HG03439 (cell line): Measurements from ENCODE around the gene BIRC7.
"Not testable (repeated sequence)": the region's sequence is repeated elsewhere in the genome, so short reads cannot be mapped to it uniquely, and the experiment has no call there.

ENCODE experiments used
- ATAC-seq: cut with Tn5 transposase; IDR thresholded peaks from one replicate; pipeline ENCODE4 v1.9.1; 2021; ENCODE audit warnings: mild to moderate bottlenecking, moderate library complexity; ENCODE audit not compliant: unreplicated experiment

BIRC7 gene

DNA sequence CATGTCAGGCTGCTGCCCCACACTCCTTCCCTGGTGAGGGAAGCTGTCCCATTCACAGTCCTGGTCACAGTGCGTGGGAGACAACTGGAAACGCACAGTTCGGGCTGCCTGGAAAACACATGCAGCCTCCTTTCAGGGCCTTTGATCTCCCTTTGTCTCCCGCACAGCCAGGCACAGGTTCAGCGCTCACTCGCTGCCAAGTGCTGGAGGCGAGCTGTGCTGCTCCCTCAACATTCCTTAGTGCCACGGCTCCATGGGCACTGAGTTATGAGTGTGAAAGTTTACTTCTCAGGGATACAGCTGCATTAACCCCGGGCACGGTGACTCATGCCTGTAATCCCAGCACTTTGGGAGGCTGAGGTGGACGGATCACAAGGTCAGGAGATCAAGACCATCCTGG is 28.8 kb upstream of the BIRC7 start:
- ATAC-seq: no peak

DNA sequence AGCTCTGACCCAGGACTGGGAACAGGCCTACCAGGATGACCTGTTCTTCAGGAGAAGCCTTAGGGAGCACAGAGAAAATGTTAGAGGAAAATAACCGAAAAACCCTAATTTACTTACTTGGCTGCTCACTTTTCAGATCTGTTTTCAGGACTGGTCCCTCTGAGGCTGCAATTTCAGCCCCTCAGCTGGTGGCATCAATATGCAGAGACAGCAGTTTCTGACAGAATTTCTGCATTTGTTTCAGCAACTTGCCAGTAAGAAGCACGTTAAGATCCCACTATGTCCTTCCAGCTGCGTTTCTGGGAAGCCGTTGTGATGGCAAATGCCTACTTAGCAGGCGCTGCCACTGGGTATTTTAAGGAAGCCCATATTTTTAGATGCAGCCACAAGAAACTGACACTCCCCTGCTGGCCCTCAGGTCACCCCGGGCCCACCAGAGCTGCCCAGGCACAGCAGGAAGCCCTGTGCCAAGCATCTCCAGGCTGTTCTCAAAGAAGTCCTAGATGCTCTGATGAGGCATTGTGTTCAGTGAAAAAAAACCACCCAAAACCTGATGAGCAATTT is 27.3 kb upstream of the BIRC7 start:
- ATAC-seq: no peak

DNA sequence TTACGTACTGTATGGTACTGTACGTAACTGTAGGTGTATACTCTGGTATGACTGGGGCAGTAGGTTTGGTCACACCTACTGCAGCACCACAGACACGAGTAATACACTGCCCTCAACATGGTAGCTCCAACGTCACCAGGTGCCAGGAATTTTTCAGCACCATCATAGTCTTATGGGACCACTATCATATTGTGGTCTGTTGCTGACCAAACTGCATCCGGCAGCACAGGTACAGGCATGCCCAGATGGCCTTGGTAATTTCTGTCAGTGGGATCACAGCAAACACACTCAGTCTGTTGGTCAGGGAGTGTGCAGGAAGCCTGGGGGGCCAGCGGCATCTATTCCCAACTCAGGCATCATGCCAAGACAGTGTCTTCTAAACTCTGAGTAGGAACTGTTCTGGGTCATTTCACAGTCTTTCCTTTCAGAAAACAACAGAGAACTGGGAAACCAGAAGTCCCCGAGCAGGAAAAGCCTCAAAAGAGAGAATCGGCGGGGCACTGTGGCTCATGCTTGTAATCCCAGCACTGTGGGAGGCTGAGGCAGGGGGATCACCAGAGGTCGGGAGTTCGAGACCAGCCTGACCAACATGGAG is 25.6 kb upstream of the BIRC7 start:
- ATAC-seq: no peak

DNA sequence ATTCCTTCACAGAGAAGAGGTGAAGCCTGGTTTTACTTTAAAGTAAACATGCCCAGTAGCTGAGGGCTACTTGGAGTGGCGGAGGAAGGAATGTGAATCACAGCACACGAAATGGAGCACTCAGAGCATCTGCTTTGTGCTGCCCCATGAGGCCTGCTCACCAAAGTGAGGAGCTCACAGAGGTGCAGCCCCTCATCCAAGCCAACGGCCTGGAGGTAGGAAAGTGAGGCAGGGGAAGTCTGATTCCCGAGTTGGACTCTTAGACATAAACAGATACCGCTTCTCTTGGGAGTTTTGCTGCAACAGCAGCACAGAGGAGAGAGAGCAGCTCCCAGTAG is 23.3 kb upstream of the BIRC7 start:
- no peak for ATAC-seq

DNA sequence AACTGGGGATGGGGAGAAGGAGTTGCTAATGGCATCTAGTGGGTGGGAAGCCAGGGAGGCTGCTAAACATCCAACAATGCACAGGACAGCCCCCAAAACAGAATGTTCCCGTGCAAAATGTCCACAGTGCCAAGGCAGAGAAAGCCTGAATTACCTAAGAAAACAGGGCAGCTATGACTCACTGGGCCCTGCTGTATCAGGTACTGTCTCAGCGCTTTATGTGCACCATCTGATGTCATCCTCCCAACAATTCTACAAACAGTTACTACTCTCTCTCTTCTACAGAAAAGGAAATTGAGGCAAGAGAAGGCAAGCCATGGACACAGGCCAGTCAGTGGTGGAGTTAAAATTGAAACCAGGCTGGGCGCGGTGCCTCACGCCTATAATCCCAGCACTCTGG is 22.9 kb upstream of the BIRC7 start:
- no peak for ATAC-seq

DNA sequence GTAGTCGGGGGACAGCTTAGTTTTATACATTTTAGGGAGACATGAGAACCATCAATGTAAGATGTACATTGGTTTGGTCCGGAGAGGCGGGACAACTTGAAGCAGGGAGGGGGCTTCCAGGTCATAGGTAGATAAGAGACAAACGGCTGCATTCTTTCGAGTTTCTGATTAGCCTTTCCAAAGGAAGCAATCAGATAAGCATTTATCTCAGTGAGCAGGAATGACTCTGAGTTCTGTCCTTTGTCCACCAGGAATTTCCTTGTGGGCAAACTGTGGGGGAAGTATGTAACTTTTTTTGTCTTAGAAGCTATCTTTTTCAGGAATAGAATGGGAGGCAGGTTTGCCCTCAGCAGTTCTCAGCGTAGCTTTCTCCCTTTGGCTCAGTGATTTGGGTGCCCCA is 21.2 kb upstream of the BIRC7 start:
- ATAC-seq: no peak

DNA sequence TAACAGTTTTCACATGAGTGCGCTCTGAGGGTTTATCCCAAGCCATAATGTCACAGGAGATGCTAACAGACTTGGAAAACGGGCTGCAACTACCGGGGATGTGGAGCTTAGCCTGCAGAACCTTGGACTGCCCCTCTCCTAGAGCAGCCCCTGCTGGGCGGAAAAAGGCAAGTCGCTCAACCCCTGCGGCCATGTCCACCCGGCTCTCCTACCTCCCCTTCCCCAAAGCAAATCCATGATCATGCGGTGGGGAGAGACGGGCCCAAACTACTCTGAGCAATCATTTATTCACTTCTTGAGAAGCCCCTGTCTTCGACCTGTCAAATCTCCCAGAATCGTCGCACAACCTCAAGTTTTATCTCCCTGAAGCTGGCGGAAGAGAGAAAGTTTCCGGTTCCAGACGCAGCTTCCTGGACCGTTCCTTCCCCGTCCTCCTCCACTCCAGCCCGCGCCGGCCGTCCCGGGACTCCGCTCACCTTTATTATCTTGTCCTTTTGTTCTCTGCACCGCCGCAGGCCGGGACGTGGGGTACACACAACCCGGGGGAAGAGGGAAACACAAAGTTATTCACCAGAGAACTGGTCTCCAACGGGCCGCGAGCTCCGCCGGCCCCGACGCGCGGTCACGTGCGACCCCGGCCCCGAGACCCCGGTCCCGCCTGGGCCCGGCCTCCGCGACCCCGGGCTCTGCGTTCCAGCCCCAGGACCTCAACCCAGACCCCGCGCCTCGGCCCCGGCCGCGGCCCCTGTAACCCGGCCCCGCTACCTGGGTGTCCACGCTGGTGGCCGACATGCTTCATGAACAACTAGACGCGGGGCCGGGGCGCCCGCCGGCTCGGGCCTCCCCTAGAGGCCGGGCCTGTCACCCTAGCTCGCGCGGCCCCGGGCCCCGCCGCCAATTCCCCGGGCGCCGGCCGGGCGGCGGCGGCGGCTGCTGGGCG is 20.3 kb upstream of the BIRC7 start:
- ATAC-seq: peak; percentile 11

DNA sequence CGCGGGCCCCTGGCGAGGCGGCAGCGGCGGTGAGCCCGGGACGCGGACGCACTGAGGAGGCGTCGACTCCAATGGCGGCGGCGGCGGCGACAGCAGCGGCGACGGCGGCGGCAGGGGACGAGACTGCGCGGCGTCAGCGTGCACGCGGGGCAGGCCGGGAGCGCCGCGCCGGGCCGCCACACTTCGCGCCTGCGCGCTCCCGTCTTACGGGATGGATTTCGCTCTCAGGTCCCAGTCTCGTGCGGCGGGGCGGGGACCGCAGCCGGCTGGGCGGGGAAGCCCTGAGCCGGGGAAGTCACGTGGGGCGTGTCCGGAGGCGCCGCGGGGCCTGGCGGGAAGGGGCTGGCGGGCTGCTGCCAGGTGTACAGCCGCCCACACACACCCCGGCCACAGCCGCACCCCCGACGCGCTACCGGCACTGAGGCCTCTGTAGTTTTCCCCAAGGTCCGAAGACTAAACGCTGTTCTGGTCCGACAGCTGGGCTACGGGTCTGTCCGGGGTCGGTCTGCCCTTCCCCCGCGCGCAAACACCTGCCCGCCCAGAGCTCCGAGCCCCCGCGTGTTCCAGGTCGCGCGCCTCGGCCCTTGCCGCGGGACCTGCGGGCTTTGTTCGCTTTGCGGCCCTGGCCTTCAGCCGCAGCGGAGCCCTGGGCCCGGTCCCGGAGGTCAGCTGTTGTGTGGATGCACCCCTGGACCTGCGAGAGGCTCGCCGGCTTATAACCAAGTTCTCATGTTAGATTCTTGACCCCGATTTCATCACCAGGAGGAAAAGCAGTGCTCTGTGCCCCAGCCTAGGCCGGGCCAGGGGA is 19.5 kb upstream of the BIRC7 start, which contains the start of gene YTHDF1:
TSS of gene YTHDF1 (minus strand) at position 91 of the 808 bp plus-strand sequence. CDS start 239 bp downstream, outside the sequence.
- ATAC-seq: peak; percentile 82

DNA sequence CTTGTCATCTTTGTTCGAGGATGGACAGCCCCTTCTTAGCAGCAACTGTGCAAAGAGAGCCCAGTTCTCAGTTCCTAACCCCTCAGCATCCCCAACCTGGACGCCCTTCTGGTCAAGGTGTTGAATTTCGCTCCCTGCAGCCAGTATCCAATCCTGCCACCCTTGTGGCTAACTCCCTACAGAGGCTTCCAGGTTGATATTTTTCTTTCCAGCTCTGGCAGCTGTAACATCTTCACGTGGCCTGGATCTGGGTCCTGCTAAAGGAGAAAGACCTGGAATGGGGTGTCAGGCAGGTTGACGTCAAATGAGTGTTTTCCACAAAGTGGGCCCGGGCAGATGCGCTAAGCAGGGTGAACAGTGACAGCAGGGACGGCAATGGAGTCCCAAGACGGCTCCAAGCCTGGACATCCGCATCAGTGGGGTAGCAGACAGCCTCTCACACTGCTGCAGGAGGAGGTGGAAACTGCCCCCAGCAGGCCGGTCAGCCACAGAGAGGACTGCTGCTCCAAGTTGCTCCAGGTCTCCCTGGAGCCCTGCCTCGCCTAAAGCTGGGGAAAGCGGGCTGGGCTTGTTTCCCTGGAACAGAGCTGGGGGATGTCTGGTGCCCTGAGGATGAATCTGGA is 18.7 kb upstream of the BIRC7 start:
- ATAC-seq: no peak

DNA sequence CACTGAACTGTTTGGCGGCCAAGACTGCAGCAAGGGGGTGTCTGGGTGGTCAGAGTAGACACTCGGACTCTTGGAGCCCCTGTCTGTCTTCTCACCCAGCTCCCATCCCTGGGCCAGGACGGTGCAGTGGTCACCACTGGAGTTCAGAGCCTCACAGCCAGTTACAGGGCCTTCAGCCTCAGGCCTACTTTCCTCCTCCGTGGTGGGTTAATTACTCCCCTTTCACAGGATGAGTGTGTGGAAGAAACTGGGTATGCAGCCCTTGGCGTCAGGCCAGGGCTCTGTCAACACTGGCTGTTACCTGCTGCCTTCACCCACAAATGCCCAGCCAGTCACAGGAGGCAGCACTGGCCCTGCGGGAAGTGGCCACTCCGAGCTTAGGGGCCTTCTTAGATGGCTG is 18.0 kb upstream of the BIRC7 start:
- ATAC-seq: no peak

DNA sequence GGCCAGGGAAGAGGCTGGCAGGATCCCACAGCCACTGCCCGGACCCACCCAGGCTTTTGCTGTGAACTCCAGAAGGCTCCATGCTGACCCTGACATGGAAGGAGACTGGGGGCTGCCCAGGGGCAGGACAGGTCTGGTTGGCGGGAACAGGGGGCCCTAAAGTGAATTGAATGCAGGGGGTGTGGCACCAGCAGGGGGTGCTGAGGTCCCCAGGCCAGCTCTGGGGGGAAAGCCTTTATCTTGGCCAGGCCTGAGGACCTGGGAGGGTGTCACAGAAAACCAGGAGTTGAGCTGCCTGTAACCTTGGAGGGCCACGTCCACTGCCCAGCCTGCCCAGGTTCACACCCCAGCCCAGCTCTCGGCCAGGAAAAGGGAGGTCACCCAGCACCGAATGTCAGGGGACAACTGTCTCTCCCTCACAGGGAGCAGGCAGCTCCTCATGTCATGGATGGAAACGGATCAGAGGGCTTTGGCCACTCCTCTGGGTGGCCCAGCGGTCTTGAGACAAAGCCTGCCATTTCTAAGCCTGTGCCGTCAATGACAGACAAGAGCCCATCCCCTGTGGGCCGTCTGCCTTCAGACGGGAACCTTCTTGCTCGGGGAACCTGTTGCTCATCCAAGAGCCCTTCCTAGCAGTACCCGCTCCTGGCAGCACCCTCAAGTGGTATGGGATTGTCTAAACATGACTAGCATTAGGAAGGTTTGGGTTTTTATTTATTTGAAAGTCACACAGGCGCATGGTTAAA is 16.8 kb upstream of the BIRC7 start:
- no peak for ATAC-seq

DNA sequence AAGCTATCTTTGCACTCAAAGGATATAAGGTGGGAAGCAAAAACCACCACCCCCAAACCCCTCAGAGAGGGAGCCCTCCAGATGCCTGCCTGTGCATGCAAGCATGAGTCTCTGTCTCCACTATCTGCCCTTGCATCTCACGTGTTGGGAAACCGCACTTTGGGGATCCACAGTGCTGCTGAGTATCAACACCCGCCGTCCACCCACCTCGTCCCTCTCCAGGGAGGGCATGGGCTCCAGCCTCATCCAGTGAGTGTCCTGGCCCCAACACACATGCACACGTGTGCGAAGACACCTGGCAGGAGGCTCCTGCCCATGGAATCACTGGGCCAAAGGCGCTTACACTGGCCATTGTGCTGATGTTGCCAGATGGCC is 16.3 kb upstream of the BIRC7 start:
- no peak for ATAC-seq

DNA sequence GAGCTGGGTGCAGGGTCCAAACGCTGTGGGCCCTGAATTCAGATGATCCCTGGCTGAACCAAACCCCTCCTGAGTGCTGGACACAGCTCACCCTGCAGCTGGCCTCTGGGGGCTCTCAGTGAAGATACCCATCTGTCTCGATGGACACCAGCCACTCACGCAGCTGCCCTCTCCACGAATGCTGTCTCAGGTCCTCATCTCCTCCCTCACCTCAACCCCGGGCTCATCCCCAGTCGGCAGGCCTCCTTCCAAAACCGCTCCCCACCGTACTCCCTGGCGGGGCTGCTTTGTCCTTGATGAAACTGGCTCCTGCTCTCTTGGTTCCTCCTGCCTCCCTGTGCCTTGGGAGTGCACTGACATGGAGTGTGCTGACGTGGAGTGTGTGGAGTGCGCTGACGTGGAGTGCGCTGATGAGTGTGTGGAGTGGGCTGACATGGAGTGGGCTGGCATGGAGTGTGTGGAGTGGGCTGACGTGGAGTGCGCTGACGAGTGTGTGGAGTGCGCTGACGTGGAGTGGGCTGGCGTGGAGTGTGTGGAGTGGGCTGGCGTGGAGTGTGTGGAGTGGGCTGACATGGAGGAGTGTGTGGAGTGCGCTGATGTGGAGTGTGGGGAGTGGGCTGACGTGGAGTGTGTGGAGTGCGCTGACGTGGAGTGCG is 15.7 kb upstream of the BIRC7 start:
- no peak for ATAC-seq

DNA sequence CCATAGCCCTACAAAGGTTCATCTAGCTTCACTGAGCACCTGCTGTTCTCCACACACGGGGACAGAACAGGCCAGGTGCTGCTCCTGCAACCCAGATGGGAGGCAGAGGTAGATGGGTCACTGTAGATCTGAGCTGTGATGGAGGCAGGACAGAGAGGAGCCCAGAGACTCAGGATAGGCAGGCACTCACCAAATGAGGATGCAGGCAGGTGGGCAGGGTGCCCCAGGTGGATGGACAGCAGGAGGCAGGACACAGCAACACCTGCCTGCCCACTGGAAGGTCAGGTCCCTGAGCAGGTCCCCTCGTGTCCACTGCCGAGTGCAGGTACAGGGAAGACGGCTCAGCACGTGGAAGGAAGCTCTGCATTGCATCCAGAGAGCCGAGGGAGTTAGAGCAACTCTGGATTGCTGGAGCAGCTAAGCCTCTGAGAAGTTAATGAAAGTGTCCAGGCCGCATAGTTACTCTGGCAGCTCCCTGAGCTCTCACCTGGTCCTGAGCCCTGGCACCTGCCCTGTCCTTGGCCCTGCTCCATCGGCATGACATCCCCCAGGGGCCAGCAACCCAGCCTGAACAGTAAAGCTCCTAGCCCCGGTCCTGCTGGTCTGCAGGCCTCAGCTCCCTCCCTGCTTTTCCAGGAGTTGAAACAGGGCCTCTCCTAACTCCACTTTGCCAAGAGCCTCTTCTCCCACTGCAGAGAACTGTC is 14.9 kb upstream of the BIRC7 start:
- ATAC-seq: no peak

DNA sequence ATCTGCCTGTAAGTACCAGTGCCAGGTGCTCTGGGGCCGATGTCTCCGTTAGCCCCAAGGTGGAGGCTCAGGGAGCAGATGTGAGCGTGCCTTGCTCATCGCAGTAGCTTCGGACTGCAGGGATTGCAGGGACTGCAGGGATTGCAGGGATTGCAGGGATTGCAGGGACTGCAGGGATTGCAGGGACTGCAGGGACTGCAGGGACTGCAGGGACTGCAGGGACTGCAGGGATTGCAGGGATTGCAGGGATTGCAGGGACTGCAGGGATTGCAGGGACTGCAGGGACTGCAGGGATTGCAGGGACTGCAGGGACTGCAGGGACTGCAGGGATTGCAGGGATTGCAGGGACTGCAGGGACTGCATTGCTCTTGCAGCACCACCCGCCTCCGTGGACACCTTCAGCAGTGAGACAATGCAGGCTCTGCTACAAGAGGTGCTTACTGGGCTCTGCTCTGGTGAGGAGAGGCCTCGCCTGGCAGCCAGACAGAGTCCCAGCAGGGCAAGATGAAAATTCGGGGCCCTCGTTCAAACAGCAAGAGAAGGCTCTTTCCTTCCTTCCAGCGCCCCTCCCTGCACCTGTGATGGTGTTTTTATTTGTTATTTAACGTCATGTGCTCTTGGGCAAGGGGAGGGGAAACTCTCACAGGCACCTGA is 14.2 kb upstream of the BIRC7 start:
- not testable (repeated sequence) for ATAC-seq

DNA sequence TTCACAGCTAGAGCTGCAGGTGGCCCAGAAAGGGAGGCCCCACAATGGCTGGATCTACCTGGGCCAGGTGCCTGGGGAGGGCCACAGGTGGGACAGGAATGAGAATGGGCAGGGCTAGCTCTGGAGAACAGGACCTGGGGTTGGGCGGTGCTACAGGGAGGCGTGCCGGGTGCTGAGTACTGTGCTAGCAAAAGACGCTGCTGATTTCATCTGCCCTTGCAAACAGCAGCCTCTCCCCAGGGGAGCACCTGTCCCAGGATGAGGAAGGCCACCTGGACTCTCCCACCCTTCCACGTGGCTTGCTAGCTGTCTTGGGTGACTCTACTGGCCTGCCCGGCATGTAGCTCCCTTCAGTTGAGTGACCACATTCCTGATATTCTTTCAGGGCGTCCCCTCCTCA is 13.2 kb upstream of the BIRC7 start:
- no peak for ATAC-seq

DNA sequence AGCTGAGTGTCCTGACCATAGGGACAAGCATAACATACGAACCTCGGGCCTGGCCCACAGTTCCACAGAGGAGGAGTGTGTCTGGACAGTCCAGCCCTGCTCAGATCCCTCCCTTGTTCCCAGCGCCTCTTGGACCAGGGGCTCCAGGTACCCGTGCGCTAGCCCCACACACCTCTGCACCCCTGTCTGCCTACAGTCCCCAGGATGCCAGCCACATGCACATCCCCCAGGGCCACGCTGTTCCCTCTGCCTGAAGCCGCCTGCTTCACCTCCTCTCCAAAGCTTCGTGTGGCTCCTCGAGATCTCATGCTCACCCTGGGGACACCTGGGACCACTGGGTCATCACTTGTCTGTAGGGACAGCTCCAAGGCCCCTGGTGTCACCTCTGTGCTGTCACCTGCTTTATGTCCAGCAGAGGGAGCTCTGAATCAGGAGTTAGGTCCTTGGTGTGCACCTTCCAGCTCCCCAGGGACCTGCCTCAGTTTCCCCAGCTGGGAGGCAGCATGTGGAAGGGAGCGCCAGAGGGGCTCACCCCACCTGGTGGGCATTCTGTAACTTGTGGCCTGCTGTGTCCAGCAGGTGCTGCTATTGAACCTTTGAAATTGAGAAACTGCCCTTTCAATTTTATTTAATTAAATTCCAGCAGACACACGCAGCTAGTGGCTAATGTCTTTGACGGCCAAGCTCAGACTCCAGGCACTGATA is 12.4 kb upstream of the BIRC7 start:
- ATAC-seq: no peak

DNA sequence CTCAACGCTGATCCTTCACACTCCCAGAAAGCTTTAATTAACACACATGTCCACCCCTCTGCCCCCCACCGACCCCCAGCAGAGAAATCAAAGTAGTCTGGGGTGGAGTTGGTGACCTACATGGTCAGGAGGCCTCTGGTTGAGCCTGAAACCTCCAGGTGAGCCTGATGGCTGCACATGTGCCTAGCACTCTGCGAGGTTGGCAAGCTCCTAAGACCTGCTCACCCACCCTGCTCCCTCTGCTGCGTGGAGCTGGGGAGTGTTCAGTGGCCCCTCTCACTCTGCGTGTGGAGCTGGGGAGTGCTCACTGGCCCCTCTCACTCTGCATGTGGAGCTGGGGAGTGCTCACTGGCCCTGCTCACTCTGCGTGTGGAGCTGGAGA is 11.9 kb upstream of the BIRC7 start:
- no peak for ATAC-seq
